Bronchial epithelial cell (primary cell): Measurements from ENCODE around the gene KDM4B. TPM values are rescaled to one million over a fixed set of nuclear protein-coding genes. Genes with fewer than 3 reads are reported as not detected.

Experiments used
- DNase-seq: peaks from one replicate; pipeline ENCODE4 v3.0.0-alpha.2; 2010; ENCODE audit warnings: low read depth
- FAIRE-seq: peaks from 2 replicates; lab custom pipeline; 2011; peaks lifted over from hg19 to GRCh38; lab: Jason Lieb, UNC
- H3K27me3 ChIP-seq: 2 replicates; pipeline ENCODE4 v1.5.1; 2011; ENCODE audit warnings: low read length; ENCODE audit not compliant: control insufficient read depth, insufficient read depth
- H3K36me3 ChIP-seq: 2 replicates; pipeline ENCODE4 v1.5.1; 2011; ENCODE audit warnings: low read length; ENCODE audit not compliant: control insufficient read depth, insufficient read depth
- H3K4me3 ChIP-seq: 2 replicates; pipeline ENCODE4 v1.5.1; 2011; ENCODE audit warnings: mild to moderate bottlenecking, low read depth, low read length, control low read depth
- CTCF ChIP-seq: IDR thresholded peaks from 2 replicates; pipeline ENCODE4 v1.5.1; 2011; ENCODE audit warnings: mild to moderate bottlenecking, moderate library complexity, low read length, control low read depth, inconsistent platforms; ENCODE audit not compliant: insufficient read depth, severe bottlenecking
- total RNA-seq: library from RNA; depleted of rRNA; stranded (reverse); fragments of >200 nt; gene quantifications from 2 replicates; pipeline ENCODE4 v1.2.1, GENCODE V29; 2014

The KDM4B gene
- total RNA-seq, 1 donor from 2014 or later, result 12.6 TPM

- DNase-seq (no peak), FAIRE-seq (no peak)
- H3K36me3 ChIP-seq, result peaks cover 11% of the 10 kb centered on the region
- H3K27me3 ChIP-seq, result no peaks in the 10 kb centered on the region
- no peak for TF ChIP-seq CTCF
- H3K4me3 ChIP-seq, result no peak overlapping the region
Measured at GRCh38 chr19:5091684-5092480, 123.0 kb downstream of the KDM4B start.

- Histone ChIP-seq H3K36me3 (peaks cover 6% of the 10 kb centered on the region), H3K4me3 (no peak overlapping the region), H3K27me3 (no peaks in the 10 kb centered on the region)
- TF ChIP-seq CTCF, result no peak
- no peak for FAIRE-seq
- no peak for DNase-seq
Measured at GRCh38 chr19:5092481-5092843, 123.5 kb downstream of the KDM4B start.

- Histone ChIP-seq H3K4me3 (no peak overlapping the region), H3K27me3 (no peaks in the 10 kb centered on the region), H3K36me3 (peaks cover 7% of the 10 kb centered on the region)
- no peak for FAIRE-seq
- no peak for TF ChIP-seq CTCF
- DNase-seq, result no peak
Measured at GRCh38 chr19:5093297-5093928, 124.5 kb downstream of the KDM4B start.

- peaks cover 9% of the 10 kb centered on the region for H3K36me3 ChIP-seq
- DNase-seq (no peak), FAIRE-seq (no peak)
- H3K4me3 ChIP-seq, result no peak overlapping the region
- TF ChIP-seq CTCF, result no peak
- H3K27me3 ChIP-seq, result no peaks in the 10 kb centered on the region
Measured at GRCh38 chr19:5093948-5094718, 125.2 kb downstream of the KDM4B start.

- no peak for DNase-seq
- no peak for TF ChIP-seq CTCF
- H3K36me3 ChIP-seq, result peaks cover 13% of the 10 kb centered on the region
- no peak for FAIRE-seq
- no peaks in the 10 kb centered on the region for H3K27me3 ChIP-seq
- H3K4me3 ChIP-seq, result no peak overlapping the region
Measured at GRCh38 chr19:5094768-5095567, 126.1 kb downstream of the KDM4B start.
